DOHH2 (cell line): ENCODE data around the gene NSL1.
A peak's percentile ranks its signal among the peaks of the same experiment; 100 is the strongest.

Experiments used
- H3F3A ChIP-seq: fragments of 200-600 bp; sonication (generic), shearing (Covaris generic); 2 replicates; pipeline ENCODE4 v1.6.0; 2016; ENCODE audit warnings: antibody characterized with exemption, mild to moderate bottlenecking; ENCODE audit not compliant: control insufficient read depth, insufficient read depth
- H3K27ac ChIP-seq: fragments of 200-600 bp; sonication (generic); 2 replicates; pipeline ENCODE4 v1.5.1; 2014; ENCODE audit warnings: low read depth, mild to moderate bottlenecking, low read length, moderate library complexity
- H3K27me3 ChIP-seq: fragments of 200-600 bp; sonication (generic); 2 replicates; pipeline ENCODE4 v1.6.1; 2014; ENCODE audit warnings: mild to moderate bottlenecking, low read length, mixed read lengths; ENCODE audit not compliant: control insufficient read depth
- H3K36me3 ChIP-seq: fragments of 200-600 bp; sonication (generic); 2 replicates; pipeline ENCODE4 v1.6.1; 2014; ENCODE audit warnings: mild to moderate bottlenecking, low read length, moderate library complexity, mixed read lengths; ENCODE audit not compliant: control insufficient read depth
- H3K4me1 ChIP-seq: fragments of 200-600 bp; sonication (generic); 2 replicates; pipeline ENCODE4 v1.6.1; 2014; ENCODE audit warnings: mild to moderate bottlenecking, low read length, mixed read lengths; ENCODE audit not compliant: control insufficient read depth
- H3K4me2 ChIP-seq: fragments of 200-600 bp; sonication (generic); 2 replicates; pipeline ENCODE4 v1.6.0; 2014; ENCODE audit warnings: mild to moderate bottlenecking, low read length, moderate library complexity
- H3K4me3 ChIP-seq: fragments of 200-600 bp; sonication (generic); 2 replicates; pipeline ENCODE4 v1.5.1; 2014; ENCODE audit warnings: mild to moderate bottlenecking, low read length, mixed read lengths
- H3K79me2 ChIP-seq: fragments of 200-600 bp; sonication (generic); 2 replicates; pipeline ENCODE4 v1.6.1; 2014; ENCODE audit warnings: mild to moderate bottlenecking, low read length, mixed read lengths; ENCODE audit not compliant: control insufficient read depth
- H3K9me2 ChIP-seq: fragments of 200-600 bp; sonication (generic); replicated peaks from 2 replicates; pipeline ENCODE4 v1.6.1; 2014; ENCODE audit warnings: mild to moderate bottlenecking, low read length, mixed read lengths; ENCODE audit not compliant: control insufficient read depth
- H3K9me3 ChIP-seq: fragments of 200-600 bp; sonication (generic); 2 replicates; pipeline ENCODE4 v1.6.1; 2014; ENCODE audit warnings: antibody characterized with exemption, low read length, mixed read lengths; ENCODE audit not compliant: control insufficient read depth, insufficient read depth
- H4K20me1 ChIP-seq: fragments of 200-600 bp; sonication (generic); 2 replicates; pipeline ENCODE4 v1.6.0; 2014; ENCODE audit warnings: low read depth, mild to moderate bottlenecking, antibody characterized with exemption, low read length, moderate library complexity; ENCODE audit not compliant: control insufficient read depth, insufficient read depth
- EZH2phosphoT487 ChIP-seq: fragments of 200-600 bp; sonication (generic); IDR thresholded peaks from 2 replicates; pipeline ENCODE4 v1.6.1; 2017; ENCODE audit warnings: borderline replicate concordance, mild to moderate bottlenecking, antibody characterized with exemption, low read length, moderate library complexity, mixed read lengths
- TF ChIP-seq, protein P1 (sequence below): fragments of 200-600 bp; sonication (generic); IDR thresholded peaks from one replicate; pipeline ENCODE4 v1.5.1; 2014; ENCODE audit warnings: antibody characterized with exemption, mild to moderate bottlenecking, low read depth, low read length; ENCODE audit not compliant: poor library complexity, severe bottlenecking

Gene NSL1

DNA sequence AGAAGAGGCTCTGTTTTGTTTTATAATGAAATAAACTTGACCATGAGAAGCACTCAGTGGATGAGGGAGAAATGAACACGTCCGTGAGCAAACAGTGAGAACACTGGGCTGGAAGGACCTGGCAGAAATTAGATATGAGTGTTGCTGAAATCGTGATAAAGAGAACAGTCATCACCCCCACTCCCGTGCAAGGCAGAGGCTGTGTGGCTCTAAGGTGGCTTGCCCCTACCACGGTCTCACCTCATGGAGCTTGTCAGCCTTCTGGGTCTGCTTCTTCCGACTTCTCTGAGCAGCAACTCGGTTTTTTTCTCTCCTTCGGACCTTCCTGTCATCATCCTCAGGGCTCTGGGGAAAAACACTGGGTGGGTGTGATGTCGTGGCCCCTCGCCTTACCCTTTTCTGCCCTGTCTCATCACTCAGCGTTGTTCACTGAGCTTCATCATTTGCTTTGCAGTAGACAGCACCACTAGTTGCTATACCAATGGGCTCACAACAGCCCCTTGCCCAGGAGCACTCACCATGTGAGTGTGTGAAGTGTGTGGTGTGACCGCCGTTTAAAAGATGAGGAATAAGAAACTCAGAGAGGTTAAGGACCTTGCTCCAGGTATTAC is 94.8 kb downstream of the NSL1 start:
- Histone ChIP-seq H3K9me3 (no peaks in the 10 kb centered on the region), H3K4me2 (peak overlapping the region; percentile 34)

DNA sequence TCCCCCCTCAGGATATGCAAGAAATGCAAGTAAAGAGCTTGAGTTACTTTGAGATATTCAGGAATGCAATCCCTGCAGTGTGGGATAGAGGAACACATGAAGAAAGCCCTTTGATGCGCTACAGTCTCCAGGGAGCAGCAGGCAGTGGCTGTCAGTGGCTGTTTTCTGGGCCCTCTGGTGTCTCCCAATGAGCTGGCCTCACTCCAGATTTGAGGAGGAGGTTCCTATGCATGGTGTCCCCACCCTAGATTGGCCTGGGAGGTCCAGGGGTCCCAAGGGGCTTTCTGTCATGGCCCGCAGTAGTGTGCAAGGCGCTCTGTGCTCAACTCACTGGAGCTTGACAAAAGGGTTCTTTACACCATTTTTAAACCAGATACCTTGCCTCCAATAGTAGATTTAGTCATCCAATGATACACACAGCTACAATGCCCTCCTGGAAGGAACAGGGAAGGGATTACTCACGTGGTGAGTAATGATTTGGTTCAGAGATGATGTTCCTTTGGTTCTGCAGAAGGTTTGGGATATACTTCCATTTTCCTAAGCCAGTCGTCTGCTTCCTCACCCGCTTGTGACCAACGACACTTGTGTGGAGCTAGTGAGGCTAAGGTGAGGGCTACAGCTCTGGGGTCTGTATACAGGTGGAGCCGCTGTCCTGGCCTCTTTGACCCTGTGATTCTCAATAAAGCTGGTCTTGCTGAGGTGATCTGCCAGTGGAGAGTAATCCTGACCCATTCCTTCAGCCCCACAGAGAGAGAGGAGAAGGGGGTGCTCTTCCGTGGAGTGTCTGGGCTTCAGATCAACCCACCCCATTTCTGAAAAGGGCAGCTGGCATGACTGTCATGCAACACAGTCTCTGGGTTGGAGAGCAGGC is 98.6 kb downstream of the NSL1 start:
- Histone ChIP-seq H3K9me3 (no peaks in the 10 kb centered on the region), H4K20me1 (no peaks in the 10 kb centered on the region), H3K36me3 (no peaks in the 10 kb centered on the region), H3K27ac (no peak overlapping the region), H3K4me1 (peaks cover 9% of the 10 kb centered on the region), H3K79me2 (no peaks in the 10 kb centered on the region), H3K9me2 (no peaks in the 10 kb centered on the region), H3F3A (no peaks in the 10 kb centered on the region), H3K4me3 (no peak overlapping the region), H3K4me2 (no peak overlapping the region), H3K27me3 (peaks cover 72% of the 10 kb centered on the region)
- TF ChIP-seq EZH2phosphoT487 = no peak
- TF ChIP-seq, protein P1, sequence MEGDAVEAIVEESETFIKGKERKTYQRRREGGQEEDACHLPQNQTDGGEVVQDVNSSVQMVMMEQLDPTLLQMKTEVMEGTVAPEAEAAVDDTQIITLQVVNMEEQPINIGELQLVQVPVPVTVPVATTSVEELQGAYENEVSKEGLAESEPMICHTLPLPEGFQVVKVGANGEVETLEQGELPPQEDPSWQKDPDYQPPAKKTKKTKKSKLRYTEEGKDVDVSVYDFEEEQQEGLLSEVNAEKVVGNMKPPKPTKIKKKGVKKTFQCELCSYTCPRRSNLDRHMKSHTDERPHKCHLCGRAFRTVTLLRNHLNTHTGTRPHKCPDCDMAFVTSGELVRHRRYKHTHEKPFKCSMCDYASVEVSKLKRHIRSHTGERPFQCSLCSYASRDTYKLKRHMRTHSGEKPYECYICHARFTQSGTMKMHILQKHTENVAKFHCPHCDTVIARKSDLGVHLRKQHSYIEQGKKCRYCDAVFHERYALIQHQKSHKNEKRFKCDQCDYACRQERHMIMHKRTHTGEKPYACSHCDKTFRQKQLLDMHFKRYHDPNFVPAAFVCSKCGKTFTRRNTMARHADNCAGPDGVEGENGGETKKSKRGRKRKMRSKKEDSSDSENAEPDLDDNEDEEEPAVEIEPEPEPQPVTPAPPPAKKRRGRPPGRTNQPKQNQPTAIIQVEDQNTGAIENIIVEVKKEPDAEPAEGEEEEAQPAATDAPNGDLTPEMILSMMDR = no peak

More for the DNA sequence above, 94.8 kb downstream of the NSL1 start:
- H3K27ac ChIP-seq = no peak overlapping the region
- TF ChIP-seq, protein P1 = no peak
- TF ChIP-seq EZH2phosphoT487 = no peak
- H3K4me3 ChIP-seq = peak overlapping the region; percentile 20; the same call in 1 of the 2 replicates
- H3F3A ChIP-seq = peaks cover 6% of the 10 kb centered on the region; the same call in 1 of the 2 replicates
- peaks cover 36% of the 10 kb centered on the region for H3K4me1 ChIP-seq
- no peaks in the 10 kb centered on the region for H3K9me2 ChIP-seq
- no peaks in the 10 kb centered on the region for H3K36me3 ChIP-seq
- H4K20me1 ChIP-seq = no peaks in the 10 kb centered on the region
- peaks cover 84% of the 10 kb centered on the region for H3K27me3 ChIP-seq
- H3K79me2 ChIP-seq = no peaks in the 10 kb centered on the region

DNA sequence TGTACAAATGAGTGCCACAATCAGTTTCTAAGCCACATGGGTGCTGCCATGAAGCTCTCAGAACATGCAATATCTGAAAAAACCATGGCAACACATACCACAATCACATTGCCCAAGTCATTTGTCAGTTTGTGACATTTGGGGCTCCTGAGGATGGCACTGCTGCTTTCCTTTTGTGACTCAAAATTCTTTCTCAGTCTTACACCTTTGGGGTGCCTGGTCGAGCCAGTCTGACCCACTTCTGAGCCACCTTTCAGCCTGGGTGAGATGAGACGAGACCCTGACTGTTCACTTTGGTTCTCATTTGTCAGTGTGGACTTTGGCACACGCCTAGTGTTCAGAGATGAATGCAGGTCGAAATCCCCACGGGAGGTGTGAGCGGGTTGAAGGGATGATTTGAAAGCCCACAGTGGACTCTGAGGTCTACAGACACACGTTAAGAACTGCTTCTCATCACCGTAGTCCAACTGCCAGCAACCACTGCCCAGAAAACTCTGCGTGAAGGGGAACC is 100.0 kb downstream of the NSL1 start:
- H3K9me2 ChIP-seq = no peaks in the 10 kb centered on the region
- no peaks in the 10 kb centered on the region for H3K9me3 ChIP-seq
- no peak for TF ChIP-seq EZH2phosphoT487
- TF ChIP-seq, protein P1 = no peak
- no peaks in the 10 kb centered on the region for H4K20me1 ChIP-seq
- no peak overlapping the region for H3K4me2 ChIP-seq
- H3K27me3 ChIP-seq = peaks cover 59% of the 10 kb centered on the region
- H3F3A ChIP-seq = no peaks in the 10 kb centered on the region
- no peak overlapping the region for H3K27ac ChIP-seq
- H3K4me3 ChIP-seq = no peak overlapping the region
- no peaks in the 10 kb centered on the region for H3K36me3 ChIP-seq
- peaks cover 4% of the 10 kb centered on the region for H3K4me1 ChIP-seq
- no peaks in the 10 kb centered on the region for H3K79me2 ChIP-seq
